IMR-90 (cell line): ENCODE results near the gene CDK15. TPM values are rescaled to one million over a fixed set of nuclear protein-coding genes. Genes with fewer than 3 reads are reported as not detected.

Experiments used
- ATAC-seq: fragments of 200-7000 bp; cut with Tn5 transposase; 2 replicates; pipeline ENCODE4 v1.9.1; 2020; ENCODE audit warnings: low read depth, mild to moderate bottlenecking, moderate library complexity
- BruUV-seq: library from RNA; stranded (reverse); fragments of 400-500 nt; replicated peaks from 2 replicates; lab custom pipeline; 2021; lab: Mats Ljungman, UMichigan
- CTCF ChIA-PET: fragments of 300-600 bp; formaldehyde crosslinking; extraction: SDS; loops from one replicate; lab custom pipeline; 2021; ENCODE audit warnings: antibody characterized with exemption; lab: Yijun Ruan, JAX
- POLR2A ChIA-PET: fragments of 300-600 bp; sonication (Branson Sonifier 250); formaldehyde crosslinking; loops from one replicate; lab custom pipeline; 2022; ENCODE audit warnings: antibody characterized with exemption; ENCODE audit not compliant: unreplicated experiment; lab: Charles Lee
- DNase-seq: peaks from one replicate; pipeline ENCODE4 v3.0.0; 2013
- H2AFZ ChIP-seq: replicated peaks from 2 replicates; pipeline ENCODE3; 2013; ENCODE audit warnings: low read length, mild to moderate bottlenecking; ENCODE audit not compliant: poor library complexity
- H2AK5ac ChIP-seq: 2 replicates; pipeline ENCODE4 v1.6.1; 2013; ENCODE audit warnings: low read depth, low read length, inconsistent platforms
- H2AK9ac ChIP-seq: replicated peaks from 2 replicates; pipeline ENCODE3; 2013; ENCODE audit warnings: mild to moderate bottlenecking, low read depth, low read length, moderate library complexity; ENCODE audit not compliant: poor library complexity
- H2BK120ac ChIP-seq: 2 replicates; pipeline ENCODE4 v1.6.1; 2013; ENCODE audit warnings: low read depth, low read length, inconsistent platforms
- H2BK15ac ChIP-seq: 3 replicates; pipeline ENCODE4 v1.6.1; 2013; ENCODE audit warnings: low read depth, low read length, inconsistent platforms
- H2BK20ac ChIP-seq: 2 replicates; pipeline ENCODE4 v1.6.1; 2013; ENCODE audit warnings: low read depth, mild to moderate bottlenecking, inconsistent platforms, low read length, moderate library complexity
- H2BK5ac ChIP-seq: 2 replicates; pipeline ENCODE4 v1.6.1; 2013; ENCODE audit warnings: mild to moderate bottlenecking, low read depth, low read length, inconsistent platforms; ENCODE audit not compliant: poor library complexity, severe bottlenecking
- H3K14ac ChIP-seq: replicated peaks from 2 replicates; pipeline ENCODE4 v1.6.1; 2013; ENCODE audit warnings: low read depth, low read length, inconsistent platforms
- H3K18ac ChIP-seq: 2 replicates; pipeline ENCODE4 v1.6.1; 2013; ENCODE audit warnings: low read depth, low read length, control low read depth
- H3K23ac ChIP-seq: 2 replicates; pipeline ENCODE4 v1.6.1; 2013; ENCODE audit warnings: low read depth, low read length, inconsistent platforms
- H3K27ac ChIP-seq: 2 replicates; pipeline ENCODE4 v1.5.1; 2013; ENCODE audit warnings: mild to moderate bottlenecking, control low read depth, low read length; ENCODE audit not compliant: insufficient read depth
- H3K27me3 ChIP-seq: 2 replicates; pipeline ENCODE4 v1.6.1; 2013; ENCODE audit warnings: low read length; ENCODE audit not compliant: control insufficient read depth, insufficient read depth
- H3K36me3 ChIP-seq: 2 replicates; pipeline ENCODE4 v1.6.1; 2013; ENCODE audit warnings: low read length, mixed read lengths; ENCODE audit not compliant: control insufficient read depth, insufficient read depth
- H3K4ac ChIP-seq: 2 replicates; pipeline ENCODE4 v1.6.1; 2013; ENCODE audit warnings: low read depth, low read length, inconsistent platforms
- H3K4me1 ChIP-seq: 2 replicates; pipeline ENCODE4 v1.6.1; 2013; ENCODE audit warnings: low read length, mixed read lengths; ENCODE audit not compliant: control insufficient read depth, insufficient read depth
- H3K4me2 ChIP-seq: 2 replicates; pipeline ENCODE4 v1.6.1; 2013; ENCODE audit warnings: low read depth, mild to moderate bottlenecking, control low read depth, low read length, moderate library complexity
- H3K4me3 ChIP-seq: 2 replicates; pipeline ENCODE4 v1.5.1; 2013; ENCODE audit warnings: low read depth, mild to moderate bottlenecking, control low read depth, low read length, moderate library complexity; ENCODE audit not compliant: insufficient read depth
- H3K56ac ChIP-seq: 2 replicates; pipeline ENCODE4 v1.6.1; 2013; ENCODE audit warnings: low read length, inconsistent platforms; ENCODE audit not compliant: insufficient read depth; ENCODE audit errors: extremely low read depth
- H3K79me1 ChIP-seq, 2 experiments: 2 replicates each; pipeline ENCODE4 v1.6.1; 2013; ENCODE audit warnings: low read length in 2 of 2, inconsistent platforms in 1 of 2, low read depth in 1 of 2
- H3K9ac ChIP-seq: 2 replicates; pipeline ENCODE4 v1.6.1; 2013; ENCODE audit warnings: low read depth, low read length, control low read depth
- H3K9me1 ChIP-seq: 2 replicates; pipeline ENCODE4 v1.6.1; 2013; ENCODE audit warnings: low read length, inconsistent platforms; ENCODE audit not compliant: insufficient read depth
- H3K9me3 ChIP-seq: 2 replicates; pipeline ENCODE4 v1.6.1; 2013; ENCODE audit warnings: low read length; ENCODE audit not compliant: control insufficient read depth, insufficient read depth
- H4K20me1 ChIP-seq: 2 replicates; pipeline ENCODE4 v1.6.1; 2013; ENCODE audit warnings: low read length, inconsistent platforms; ENCODE audit not compliant: insufficient read depth
- H4K5ac ChIP-seq: 2 replicates; pipeline ENCODE4 v1.6.1; 2013; ENCODE audit warnings: mild to moderate bottlenecking, low read depth, low read length, control low read depth
- H4K8ac ChIP-seq, 2 experiments: 2 replicates each; pipeline ENCODE4 v1.6.1; 2013; ENCODE audit warnings: low read depth in 2 of 2, low read length in 2 of 2, control low read depth in 1 of 2, inconsistent platforms in 1 of 2
- H4K91ac ChIP-seq: 2 replicates; pipeline ENCODE4 v1.6.1; 2013; ENCODE audit warnings: low read depth, low read length, inconsistent platforms; ENCODE audit not compliant: insufficient read depth
- BHLHE40 ChIP-seq: fragments of 150-350 bp; IDR thresholded peaks from 2 replicates; pipeline ENCODE4 v1.6.1; 2016; ENCODE audit warnings: mild to moderate bottlenecking, low read depth, low read length
- CEBPB ChIP-seq: IDR thresholded peaks from 2 replicates; pipeline ENCODE4 v1.6.1; 2012; ENCODE audit warnings: low read depth, low read length, improper control_type of control experiment
- CHD1 ChIP-seq: IDR thresholded peaks from 2 replicates; pipeline ENCODE4 v1.6.1; 2012; ENCODE audit warnings: low read depth, low read length, improper control_type of control experiment
- CTCF ChIP-seq: conservative IDR thresholded peaks from 2 replicates; pipeline ENCODE4 v1.5.1; 2012; ENCODE audit warnings: mild to moderate bottlenecking, low read depth, low read length, improper control_type of control experiment
- FOS ChIP-seq: fragments of 150-350 bp; IDR thresholded peaks from 2 replicates; pipeline ENCODE4 v1.6.1; 2016; ENCODE audit warnings: low read depth, low read length
- MAFK ChIP-seq: IDR thresholded peaks from 2 replicates; pipeline ENCODE4 v1.6.1; 2012; ENCODE audit warnings: low read depth, low read length, improper control_type of control experiment
- MAZ ChIP-seq: IDR thresholded peaks from 2 replicates; pipeline ENCODE4 v1.6.1; 2012; ENCODE audit warnings: low read depth, mild to moderate bottlenecking, low read length, improper control_type of control experiment, moderate library complexity, borderline replicate concordance
- MXI1 ChIP-seq: IDR thresholded peaks from 2 replicates; pipeline ENCODE4 v1.6.1; 2012; ENCODE audit warnings: low read depth, mild to moderate bottlenecking, low read length, moderate library complexity, borderline replicate concordance
- NFE2L2 ChIP-seq: fragments of 150-350 bp; IDR thresholded peaks from 2 replicates; pipeline ENCODE4 v1.6.1; 2016; ENCODE audit warnings: low read depth, mild to moderate bottlenecking, low read length
- POLR2A ChIP-seq: IDR thresholded peaks from 2 replicates; pipeline ENCODE4 v1.6.1; 2012; ENCODE audit warnings: mild to moderate bottlenecking, low read depth, low read length
- RAD21 ChIP-seq: IDR thresholded peaks from 2 replicates; pipeline ENCODE4 v1.6.1; 2012; ENCODE audit warnings: low read length, improper control_type of control experiment
- RCOR1 ChIP-seq: IDR thresholded peaks from 2 replicates; pipeline ENCODE4 v1.6.1; 2012; ENCODE audit warnings: mild to moderate bottlenecking, low read length, improper control_type of control experiment; ENCODE audit not compliant: insufficient replicate concordance
- RFX5 ChIP-seq: IDR thresholded peaks from 2 replicates; pipeline ENCODE4 v1.8.0; 2012; ENCODE audit warnings: low read depth, mild to moderate bottlenecking, low read length, moderate library complexity
- SMC3 ChIP-seq: fragments of 150-350 bp; IDR thresholded peaks from 2 replicates; pipeline ENCODE4 v1.6.1; 2016; ENCODE audit warnings: low read depth, mild to moderate bottlenecking, antibody characterized with exemption, low read length, moderate library complexity
- WGBS, 2 experiments: methylation state at CpG; one replicate each; pipeline versions ENCODE4 v1.1.5 to v1.1.7; 2013; ENCODE audit warnings: missing lambda C conversion rate in 2 of 2; ENCODE audit not compliant: insufficient read length in 1 of 2; ENCODE audit errors: extremely low coverage in 2 of 2; 5-methylcytosine and 5-hydroxymethylcytosine counted together
- dilution Hi-C: fragments of 300-500 bp; cut with HindIII; formaldehyde crosslinking; loops from one replicate; pipeline ENCODE4 v1.14.3; 2018; ENCODE audit warnings: low sequenced_read_pairs; ENCODE audit not compliant: unreplicated experiment
- in situ Hi-C: fragments of 300-500 bp; cut with MboI; formaldehyde crosslinking; loops from 3 replicates; pipeline ENCODE4 v1.14.3; 2019; ENCODE audit warnings: low sequenced_read_pairs, inconsistent platforms, mixed read lengths
- intact Hi-C: fragments of 100-400 bp; cut with micrococcal nuclease; formaldehyde crosslinking; loops from 2 replicates; pipeline ENCODE4 v1.10.0; 2022
- polyA plus RNA-seq, 3 experiments: library from polyadenylated mRNA; depleted of rRNA; stranded (reverse); fragments of >200 nt; gene quantifications; 2 replicates each; pipeline ENCODE4 v1.2.3, GENCODE V29; 2012; ENCODE audit warnings: low replicate concordance in 1 of 3
- total RNA-seq: library from RNA; depleted of rRNA; stranded (reverse); fragments of >200 nt; gene quantifications from 2 replicates; pipeline ENCODE4 v1.2.3, GENCODE V29; 2012
- TF ChIP-seq, protein P1 (sequence below): fragments of 150-350 bp; IDR thresholded peaks from 2 replicates; pipeline ENCODE4 v1.6.1; 2016; ENCODE audit warnings: low read depth, mild to moderate bottlenecking, low read length, moderate library complexity, borderline replicate concordance
- TF ChIP-seq, protein P2 (sequence below): fragments of 150-350 bp; IDR thresholded peaks from 2 replicates; pipeline ENCODE4 v1.6.1; 2017; ENCODE audit warnings: mild to moderate bottlenecking, antibody characterized with exemption, low read length, low read depth

Gene CDK15
- total and polyA plus RNA-seq, 2 of the 4 experiments (the other 2 are of a cell fraction) = 16.1 to 33.0 TPM

GRCh38 chr2:201827621-201828020, 21.3 kb downstream of the CDK15 start:
- peak overlapping the region; percentile 77; the same call in 1 of the 2 replicates for H2BK20ac ChIP-seq
- no peaks in the 10 kb centered on the region for H4K20me1 ChIP-seq
- H4K91ac ChIP-seq = peak overlapping the region; percentile 64
- dilution Hi-C loops (no loop called here), in situ Hi-C loops (no loop called here), intact Hi-C loops (no loop called here)
- H3K14ac ChIP-seq = peak overlapping the region; percentile 56
- H4K8ac ChIP-seq = peak overlapping the region; percentile 12 to 90; a peak in 3 of 4 replicates
- no peak overlapping the region for H2AFZ ChIP-seq
- H2BK15ac ChIP-seq = peak overlapping the region; percentile 41; the same call in 2 of the 3 replicates
- H3K4me1 ChIP-seq = peaks cover 11% of the 10 kb centered on the region
- H2BK5ac ChIP-seq = peak overlapping the region; percentile 74
- TF ChIP-seq CHD1 (no peak), MAZ (no peak), MAFK (peak; percentile 13; the same call in 1 of the 2 replicates), CTCF (no peak), RFX5 (no peak), NFE2L2 (no peak), FOS (peak; percentile 21; the same call in 1 of the 2 replicates), SMC3 (no peak), RAD21 (no peak), POLR2A (no peak), MXI1 (no peak), BHLHE40 (no peak), CEBPB (no peak), RCOR1 (peak; percentile 53)
- TF ChIP-seq, protein P1, sequence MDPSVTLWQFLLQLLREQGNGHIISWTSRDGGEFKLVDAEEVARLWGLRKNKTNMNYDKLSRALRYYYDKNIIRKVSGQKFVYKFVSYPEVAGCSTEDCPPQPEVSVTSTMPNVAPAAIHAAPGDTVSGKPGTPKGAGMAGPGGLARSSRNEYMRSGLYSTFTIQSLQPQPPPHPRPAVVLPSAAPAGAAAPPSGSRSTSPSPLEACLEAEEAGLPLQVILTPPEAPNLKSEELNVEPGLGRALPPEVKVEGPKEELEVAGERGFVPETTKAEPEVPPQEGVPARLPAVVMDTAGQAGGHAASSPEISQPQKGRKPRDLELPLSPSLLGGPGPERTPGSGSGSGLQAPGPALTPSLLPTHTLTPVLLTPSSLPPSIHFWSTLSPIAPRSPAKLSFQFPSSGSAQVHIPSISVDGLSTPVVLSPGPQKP = no peak
- TF ChIP-seq, protein P2, sequence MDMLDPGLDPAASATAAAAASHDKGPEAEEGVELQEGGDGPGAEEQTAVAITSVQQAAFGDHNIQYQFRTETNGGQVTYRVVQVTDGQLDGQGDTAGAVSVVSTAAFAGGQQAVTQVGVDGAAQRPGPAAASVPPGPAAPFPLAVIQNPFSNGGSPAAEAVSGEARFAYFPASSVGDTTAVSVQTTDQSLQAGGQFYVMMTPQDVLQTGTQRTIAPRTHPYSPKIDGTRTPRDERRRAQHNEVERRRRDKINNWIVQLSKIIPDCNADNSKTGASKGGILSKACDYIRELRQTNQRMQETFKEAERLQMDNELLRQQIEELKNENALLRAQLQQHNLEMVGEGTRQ = no peak
- no peak overlapping the region for H3K4me3 ChIP-seq
- peak overlapping the region; percentile 71 for H3K4ac ChIP-seq
- H2AK5ac ChIP-seq = peak overlapping the region; percentile 59; the same call in 1 of the 2 replicates
- H3K4me2 ChIP-seq = no peak overlapping the region
- ChIA-PET CTCF (interaction anchor here (1.1 kb wide), 1 partner anchor 26 kb away, joined by 3 read pairs; no protein-coding TSS in a partner anchor), POLR2A (no interaction called here)
- H3K27me3 ChIP-seq = no peaks in the 10 kb centered on the region
- H3K36me3 ChIP-seq = no peaks in the 10 kb centered on the region; the same call in 1 of the 2 replicates
- H3K23ac ChIP-seq = peak overlapping the region; percentile 20; the same call in 1 of the 2 replicates
- H4K5ac ChIP-seq = no peak overlapping the region
- no peak overlapping the region for H3K56ac ChIP-seq
- WGBS, 2 experiments = 14% methylated on average over 1 of the region's 3 CpGs; no CpG with 5 or more reads in 1 of the 2 experiments
- peaks cover 0 to 7% of the 10 kb centered on the region in 2 experiments; a peak in 1 of 4 replicates for H3K79me1 ChIP-seq
- peak overlapping the region; percentile 95; the same call in 1 of the 2 replicates for H3K18ac ChIP-seq
- DNase-seq = peak; percentile 75
- BruUV-seq = no TSS peak
- H3K27ac ChIP-seq = no peak overlapping the region
- ATAC-seq = 0 out of 2 replicates have a peak, but pooled peaks have one; percentile 19
- H2BK120ac ChIP-seq = peak overlapping the region; percentile 70
- peaks cover 13% of the 10 kb centered on the region for H3K9me1 ChIP-seq
- no peak overlapping the region for H2AK9ac ChIP-seq
- no peaks in the 10 kb centered on the region for H3K9me3 ChIP-seq
- no peak overlapping the region for H3K9ac ChIP-seq
